CD4-positive, CD25-positive, alpha-beta regulatory T cell (primary cell): ENCODE data around the gene FAM107B. TPM values are rescaled to one million over a fixed set of nuclear protein-coding genes. Genes with fewer than 3 reads are reported as not detected.

Experiments used
- ATAC-seq, 2 donors: fragments of 150-1000 bp; cut with Tn5 transposase; one replicate each; pipeline ENCODE4 v1.10.0; 2021; ENCODE audit warnings: low read depth in 2 of 2, moderate number of reproducible peaks in 2 of 2, moderate library complexity in 1 of 2
- DNase-seq, 3 donors: peaks; one replicate each; pipeline versions ENCODE4 v3.0.0 to v3.0.0-alpha.2; 2012 to 2022; ENCODE audit warnings: mixed read lengths in 1 of 3
- H3K27ac ChIP-seq: one replicate; pipeline ENCODE4 v1.7.0; 2013; ENCODE audit warnings: mild to moderate bottlenecking, low read length; ENCODE audit not compliant: insufficient read depth, poor library complexity, severe bottlenecking
- H3K27me3 ChIP-seq: one replicate; pipeline ENCODE4 v1.7.0; 2013; ENCODE audit warnings: low read length; ENCODE audit not compliant: control insufficient read depth, insufficient read depth
- H3K36me3 ChIP-seq: one replicate; pipeline ENCODE4 v1.7.0; 2013; ENCODE audit warnings: mild to moderate bottlenecking, low read length, moderate library complexity; ENCODE audit not compliant: control insufficient read depth, insufficient read depth
- H3K4me1 ChIP-seq: 2 replicates; pipeline ENCODE4 v1.7.0; 2013; ENCODE audit warnings: mild to moderate bottlenecking, low read length; ENCODE audit not compliant: insufficient read depth, control insufficient read depth, poor library complexity, severe bottlenecking
- H3K4me3 ChIP-seq: one replicate; pipeline ENCODE4 v1.7.0; 2013; ENCODE audit warnings: low read depth, mild to moderate bottlenecking, low read length, moderate library complexity
- H3K9me3 ChIP-seq, 2 experiments: 1 replicate in 1 of 2; 2 replicates in 1 of 2; pipeline ENCODE4 v1.7.0; 2013; ENCODE audit warnings: low read length in 2 of 2, mild to moderate bottlenecking in 1 of 2, moderate library complexity in 1 of 2; ENCODE audit not compliant: control insufficient read depth in 2 of 2
- H3K27ac Mint-ChIP-seq, 3 donors: one replicate each; pipeline ENCODE4 v1.8.0; 2020 to 2022; ENCODE audit warnings: mild to moderate bottlenecking in 3 of 3, mixed read lengths in 3 of 3, moderate library complexity in 2 of 3
- H3K27me3 Mint-ChIP-seq: one replicate; pipeline ENCODE4 v1.8.0; 2022; ENCODE audit warnings: mild to moderate bottlenecking, mixed read lengths
- H3K36me3 Mint-ChIP-seq: one replicate; pipeline ENCODE4 v1.8.0; 2020; ENCODE audit warnings: mixed read lengths
- H3K4me1 Mint-ChIP-seq, 4 donors: one replicate each; pipeline ENCODE4 v1.8.0; 2020 to 2022; ENCODE audit warnings: mixed read lengths in 4 of 4, mild to moderate bottlenecking in 1 of 4
- H3K4me3 Mint-ChIP-seq, 4 donors: one replicate each; pipeline ENCODE4 v1.8.0; 2020 to 2022; ENCODE audit warnings: mild to moderate bottlenecking in 4 of 4, mixed read lengths in 4 of 4, moderate library complexity in 3 of 4
- H3K9me3 Mint-ChIP-seq, 7 donors: one replicate each; pipeline ENCODE4 v1.8.0; 2020 to 2022; ENCODE audit warnings: mixed read lengths in 7 of 7, mild to moderate bottlenecking in 3 of 7, moderate library complexity in 2 of 7
- polyA plus RNA-seq, 4 donors: library from polyadenylated mRNA; unstranded; fragments of 300-500 nt; fragmentation: Illumina TruSeq; gene quantifications; one replicate each; pipeline ENCODE4 v1.2.3, GENCODE V29; 2021
- total RNA-seq: library from RNA; stranded (reverse); gene quantifications from one replicate; pipeline ENCODE4 v1.2.3, GENCODE V29; 2022

The FAM107B gene
- total and polyA plus RNA-seq, 5 donors from 2014 or later = 202 to 327 (median 296) TPM

GRCh38 chr10:14571866-14572507 lies 202.7 kb downstream of the FAM107B start:
- no peaks in the 10 kb centered on the region for H3K27me3 Mint-ChIP-seq
- H3K9me3 ChIP-seq = no peaks in the 10 kb centered on the region
- no peaks in the 10 kb centered on the region for H3K27me3 ChIP-seq
- peak overlapping the region; percentile 89 for H3K27ac ChIP-seq
- H3K4me3 Mint-ChIP-seq = peak overlapping the region; percentile 88 to 94 (median 92)
- ATAC-seq = peak; percentile 72
- peaks cover 0 to 1% (median 0%) of the 10 kb centered on the region in 7 donors for H3K9me3 Mint-ChIP-seq
- peak; percentile 45 to 86 (median 86) for DNase-seq
- H3K4me3 ChIP-seq = peak overlapping the region; percentile 95
- H3K36me3 ChIP-seq = peaks cover 26% of the 10 kb centered on the region
- peaks cover 32 to 91% (median 75%) of the 10 kb centered on the region in 4 donors for H3K4me1 Mint-ChIP-seq
- peaks cover 23% of the 10 kb centered on the region for H3K36me3 Mint-ChIP-seq
- H3K27ac Mint-ChIP-seq = peak overlapping the region; percentile 96 to 98 (median 97)
- H3K4me1 ChIP-seq = peaks cover 89% of the 10 kb centered on the region

GRCh38 chr10:14570800-14571199 lies 203.9 kb downstream of the FAM107B start:
- H3K36me3 ChIP-seq = peaks cover 23% of the 10 kb centered on the region
- peaks cover 30% of the 10 kb centered on the region for H3K36me3 Mint-ChIP-seq
- H3K9me3 ChIP-seq = no peaks in the 10 kb centered on the region
- H3K27ac Mint-ChIP-seq = peak overlapping the region; percentile 96 to 98 (median 97)
- ATAC-seq = no peak
- peak overlapping the region; percentile 88 to 94 (median 92) for H3K4me3 Mint-ChIP-seq
- peak in 1 of 3 donors; percentile 54 for DNase-seq
- H3K4me3 ChIP-seq = peak overlapping the region; percentile 95
- peaks cover 92% of the 10 kb centered on the region for H3K4me1 ChIP-seq
- H3K9me3 Mint-ChIP-seq = peaks cover 0 to 3% (median 0%) of the 10 kb centered on the region in 7 donors
- H3K27me3 Mint-ChIP-seq = no peaks in the 10 kb centered on the region
- H3K27ac ChIP-seq = peak overlapping the region; percentile 89
- H3K27me3 ChIP-seq = no peaks in the 10 kb centered on the region
- peaks cover 30 to 90% (median 72%) of the 10 kb centered on the region in 4 donors for H3K4me1 Mint-ChIP-seq

DNA sequence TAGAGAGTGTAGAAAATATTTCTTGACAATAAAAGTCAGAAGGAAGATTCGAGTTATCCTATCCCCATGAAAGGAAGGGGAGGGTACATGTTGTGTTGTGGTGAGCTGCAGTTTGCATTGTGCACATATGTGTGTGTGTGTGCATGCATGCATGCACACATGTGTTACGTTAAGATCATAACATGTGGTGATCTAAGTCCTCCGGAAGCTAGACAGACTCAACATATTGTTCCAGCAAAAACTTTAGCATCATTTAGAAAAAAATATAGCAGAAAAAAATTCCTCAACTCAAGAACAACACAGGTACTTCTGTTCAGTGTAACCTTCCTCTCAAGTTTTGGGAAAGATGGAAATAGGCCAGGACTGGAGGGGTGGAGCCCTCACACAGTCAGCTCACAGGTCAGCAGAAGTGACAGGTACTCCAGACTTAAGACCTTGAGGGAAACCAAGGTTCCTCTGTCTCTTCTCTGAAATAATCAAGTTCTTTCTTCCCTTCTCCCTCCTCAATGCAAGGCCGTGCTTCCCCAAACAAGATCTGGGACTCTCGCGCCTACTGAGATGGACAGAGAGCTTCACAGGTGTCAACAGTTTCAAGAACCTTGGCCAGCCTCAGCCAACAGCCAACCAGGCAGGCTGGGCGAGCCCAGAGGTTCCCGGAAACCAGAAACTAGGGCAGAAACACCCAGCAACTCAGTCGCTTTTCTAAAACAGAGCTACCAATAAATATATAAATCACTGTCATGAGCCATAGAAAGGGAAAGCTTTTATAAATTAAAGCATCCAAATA lies 205.2 kb downstream of the FAM107B start:
- no peaks in the 10 kb centered on the region for H3K27me3 ChIP-seq
- Mint-ChIP-seq H3K27me3 (no peaks in the 10 kb centered on the region), H3K4me1 (peaks cover 27 to 90% (median 73%) of the 10 kb centered on the region in 4 donors), H3K36me3 (peaks cover 36% of the 10 kb centered on the region), H3K4me3 (peak overlapping the region; percentile 88 to 94 (median 92)), H3K9me3 (peaks cover 0 to 6% (median 2%) of the 10 kb centered on the region in 7 donors), H3K27ac (peak overlapping the region; percentile 96 to 98 (median 97))
- peak overlapping the region; percentile 95 for H3K4me3 ChIP-seq
- peak in 2 of 3 donors; percentile 57 to 83 for DNase-seq
- peaks cover 20% of the 10 kb centered on the region for H3K36me3 ChIP-seq
- peak; percentile 41 to 47 for ATAC-seq
- peak overlapping the region; percentile 89 for H3K27ac ChIP-seq
- H3K4me1 ChIP-seq = peaks cover 92% of the 10 kb centered on the region
- H3K9me3 ChIP-seq = no peaks in the 10 kb centered on the region

- H3K4me1 ChIP-seq = peaks cover 92% of the 10 kb centered on the region
- Mint-ChIP-seq H3K4me1 (peaks cover 44 to 90% (median 73%) of the 10 kb centered on the region in 4 donors), H3K36me3 (peaks cover 33% of the 10 kb centered on the region), H3K27me3 (no peaks in the 10 kb centered on the region), H3K9me3 (peaks cover 0 to 6% (median 2%) of the 10 kb centered on the region in 7 donors), H3K4me3 (peak overlapping the region; percentile 43 to 85 (median 73)), H3K27ac (peak overlapping the region; percentile 96 to 99 (median 98))
- H3K27ac ChIP-seq = peak overlapping the region; percentile 89
- H3K4me3 ChIP-seq = peak overlapping the region; percentile 48
- H3K36me3 ChIP-seq = peaks cover 20% of the 10 kb centered on the region
- DNase-seq (no peak), ATAC-seq (no peak)
- no peaks in the 10 kb centered on the region for H3K27me3 ChIP-seq
- no peaks in the 10 kb centered on the region for H3K9me3 ChIP-seq
These were observed 207.3 kb downstream of the FAM107B start for GRCh38 chr10:14567421-14567820.

GRCh38 chr10:14566498-14566897 lies 208.2 kb downstream of the FAM107B start:
- Histone ChIP-seq H3K4me1 (peaks cover 92% of the 10 kb centered on the region), H3K9me3 (no peaks in the 10 kb centered on the region), H3K27ac (peak overlapping the region; percentile 96), H3K4me3 (peak overlapping the region; percentile 28), H3K27me3 (no peaks in the 10 kb centered on the region), H3K36me3 (peaks cover 20% of the 10 kb centered on the region)
- Mint-ChIP-seq H3K4me3 (peak overlapping the region; percentile 9 to 85 (median 32)), H3K9me3 (peaks cover 0 to 6% (median 2%) of the 10 kb centered on the region in 7 donors), H3K27me3 (no peaks in the 10 kb centered on the region), H3K4me1 (peaks cover 42 to 90% (median 72%) of the 10 kb centered on the region in 4 donors), H3K36me3 (peaks cover 33% of the 10 kb centered on the region), H3K27ac (peak overlapping the region; percentile 94 to 98 (median 96))
- DNase-seq = peak in 1 of 3 donors; percentile 76
- ATAC-seq = no peak

DNA sequence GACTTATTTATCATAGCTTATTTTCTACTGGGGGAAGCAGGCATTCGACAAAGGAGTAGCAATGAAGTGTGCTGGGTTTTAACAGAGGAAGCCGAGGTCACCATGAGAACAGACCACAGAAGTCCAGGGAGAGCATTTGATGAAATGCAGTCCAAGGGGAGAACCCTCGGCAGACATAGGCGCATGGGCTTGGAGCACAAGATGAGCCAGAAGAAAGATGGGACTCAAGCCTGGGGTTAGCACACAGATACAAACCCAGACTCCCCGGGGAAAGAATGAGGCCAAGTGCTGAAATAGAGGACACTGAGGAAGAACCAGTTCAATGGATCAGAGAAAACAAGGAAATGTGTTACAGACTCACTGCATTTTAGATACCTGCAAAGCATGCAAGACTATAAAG lies 209.5 kb downstream of the FAM107B start:
- H3K27ac ChIP-seq = peak overlapping the region; percentile 96
- peak overlapping the region; percentile 81 for H3K4me3 ChIP-seq
- Mint-ChIP-seq H3K27me3 (no peaks in the 10 kb centered on the region), H3K36me3 (peaks cover 40% of the 10 kb centered on the region), H3K4me1 (peaks cover 50 to 94% (median 77%) of the 10 kb centered on the region in 4 donors), H3K4me3 (peak overlapping the region; percentile 59 to 88 (median 86)), H3K27ac (peak overlapping the region; percentile 94 to 98 (median 96)), H3K9me3 (peaks cover 0 to 6% (median 2%) of the 10 kb centered on the region in 7 donors)
- peaks cover 92% of the 10 kb centered on the region for H3K4me1 ChIP-seq
- DNase-seq (no peak), ATAC-seq (no peak)
- no peaks in the 10 kb centered on the region for H3K9me3 ChIP-seq
- H3K27me3 ChIP-seq = no peaks in the 10 kb centered on the region
- peaks cover 20% of the 10 kb centered on the region for H3K36me3 ChIP-seq

DNA sequence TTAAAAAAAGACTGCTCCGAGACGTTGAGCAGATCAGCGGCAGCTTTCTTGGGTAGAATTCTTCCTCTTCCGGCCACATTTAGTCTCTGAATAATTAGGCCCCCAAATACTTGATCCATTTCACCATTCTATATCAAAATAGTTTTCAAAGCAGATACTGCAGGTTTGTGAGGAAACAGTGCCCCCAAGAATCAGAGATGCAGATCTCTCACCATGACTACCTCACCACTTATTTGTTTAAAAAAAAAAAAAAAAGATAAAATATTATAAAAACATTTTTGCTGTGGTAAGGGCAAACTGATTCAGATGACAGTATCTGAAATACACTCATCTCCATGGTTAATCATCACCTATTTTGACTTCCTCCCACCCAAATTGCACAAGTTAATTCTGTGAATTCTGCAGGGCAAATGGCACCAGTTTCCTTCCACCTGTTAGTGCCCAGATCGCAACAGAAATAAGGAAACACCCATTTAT lies 210.4 kb downstream of the FAM107B start:
- H3K4me3 Mint-ChIP-seq = peak overlapping the region; percentile 84 to 88 (median 86)
- H3K27ac Mint-ChIP-seq = peak overlapping the region; percentile 94 to 100 (median 96)
- DNase-seq (peak; percentile 41 to 90 (median 78)), ATAC-seq (peak; percentile 77 to 79)
- H3K27me3 Mint-ChIP-seq = no peaks in the 10 kb centered on the region
- no peaks in the 10 kb centered on the region for H3K27me3 ChIP-seq
- peak overlapping the region; percentile 96 for H3K27ac ChIP-seq
- H3K4me1 ChIP-seq = peaks cover 94% of the 10 kb centered on the region
- H3K9me3 Mint-ChIP-seq = peaks cover 0 to 6% (median 2%) of the 10 kb centered on the region in 7 donors
- H3K36me3 ChIP-seq = peaks cover 20% of the 10 kb centered on the region
- no peaks in the 10 kb centered on the region for H3K9me3 ChIP-seq
- H3K36me3 Mint-ChIP-seq = peaks cover 42% of the 10 kb centered on the region
- peaks cover 49 to 96% (median 77%) of the 10 kb centered on the region in 4 donors for H3K4me1 Mint-ChIP-seq
- H3K4me3 ChIP-seq = peak overlapping the region; percentile 81
